ENCODE results near the gene MEGF8.

The MEGF8 gene

DNA sequence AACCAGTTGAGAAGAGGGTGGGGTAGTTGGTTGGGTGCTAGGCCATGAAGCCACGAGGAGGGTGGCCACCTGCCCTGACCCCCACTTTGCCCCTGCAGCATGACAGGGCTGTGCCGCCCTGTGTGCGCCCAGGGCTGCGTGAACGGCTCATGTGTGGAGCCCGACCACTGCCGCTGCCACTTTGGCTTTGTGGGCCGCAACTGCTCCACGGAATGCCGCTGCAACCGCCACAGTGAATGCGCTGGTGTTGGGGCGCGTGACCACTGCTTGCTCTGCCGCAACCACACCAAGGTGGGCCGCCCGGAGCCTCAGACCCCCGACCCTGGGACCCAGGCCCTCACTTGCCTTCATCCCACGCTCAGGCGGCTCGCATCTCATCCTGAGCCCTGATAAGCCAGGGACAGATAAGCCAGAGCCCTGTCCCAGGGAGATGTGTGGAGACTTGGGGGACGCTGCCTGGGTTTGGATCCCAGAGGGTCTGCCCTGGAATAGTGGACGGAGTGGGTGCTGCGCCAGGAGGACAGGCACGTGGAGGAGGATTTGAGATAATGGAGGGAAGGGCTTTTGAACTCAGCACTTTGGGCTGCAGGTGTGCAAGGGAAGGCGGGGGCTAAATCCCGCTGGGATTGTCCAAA is 44.1 kb downstream of the MEGF8 start:
- H3K4me3 ChIP-seq (replicated peaks; ENCODE audit: low read depth, low read length) = no peak overlapping the region
- TF ChIP-seq, protein P1, sequence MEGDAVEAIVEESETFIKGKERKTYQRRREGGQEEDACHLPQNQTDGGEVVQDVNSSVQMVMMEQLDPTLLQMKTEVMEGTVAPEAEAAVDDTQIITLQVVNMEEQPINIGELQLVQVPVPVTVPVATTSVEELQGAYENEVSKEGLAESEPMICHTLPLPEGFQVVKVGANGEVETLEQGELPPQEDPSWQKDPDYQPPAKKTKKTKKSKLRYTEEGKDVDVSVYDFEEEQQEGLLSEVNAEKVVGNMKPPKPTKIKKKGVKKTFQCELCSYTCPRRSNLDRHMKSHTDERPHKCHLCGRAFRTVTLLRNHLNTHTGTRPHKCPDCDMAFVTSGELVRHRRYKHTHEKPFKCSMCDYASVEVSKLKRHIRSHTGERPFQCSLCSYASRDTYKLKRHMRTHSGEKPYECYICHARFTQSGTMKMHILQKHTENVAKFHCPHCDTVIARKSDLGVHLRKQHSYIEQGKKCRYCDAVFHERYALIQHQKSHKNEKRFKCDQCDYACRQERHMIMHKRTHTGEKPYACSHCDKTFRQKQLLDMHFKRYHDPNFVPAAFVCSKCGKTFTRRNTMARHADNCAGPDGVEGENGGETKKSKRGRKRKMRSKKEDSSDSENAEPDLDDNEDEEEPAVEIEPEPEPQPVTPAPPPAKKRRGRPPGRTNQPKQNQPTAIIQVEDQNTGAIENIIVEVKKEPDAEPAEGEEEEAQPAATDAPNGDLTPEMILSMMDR (IDR thresholded peaks at IDR 0.05; ENCODE audit: low read depth, low read length, missing control alignments) = no peak
- DNase-seq (ENCODE audit: extremely low read depth, low read depth) = no peak

DNA sequence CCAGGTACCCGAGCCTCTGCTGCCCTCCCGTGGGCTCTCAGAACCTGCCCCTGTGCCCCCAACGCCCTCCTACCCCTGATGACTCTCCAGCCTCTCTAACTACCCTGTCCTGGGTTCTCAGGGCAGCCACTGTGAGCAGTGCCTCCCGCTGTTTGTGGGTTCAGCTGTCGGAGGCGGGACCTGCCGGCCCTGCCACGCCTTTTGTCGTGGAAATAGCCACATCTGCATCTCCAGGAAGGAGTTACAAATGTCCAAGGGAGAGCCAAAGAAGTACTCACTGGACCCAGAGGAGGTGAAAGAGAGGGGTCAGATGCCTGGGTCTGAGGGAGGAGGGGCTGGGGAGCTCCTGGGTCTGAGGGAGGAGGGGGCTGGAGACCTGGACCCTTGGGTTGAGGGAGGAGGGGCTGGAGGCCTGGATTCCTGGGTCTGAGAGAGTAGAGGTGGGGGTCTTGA is 44.7 kb downstream of the MEGF8 start:
- TF ChIP-seq, protein P1 (IDR thresholded peaks at IDR 0.05; ENCODE audit: low read depth, low read length, missing control alignments) = no peak
- no peak overlapping the region for H3K4me3 ChIP-seq (replicated peaks; ENCODE audit: low read depth, low read length)
- DNase-seq (ENCODE audit: extremely low read depth, low read depth) = no peak

DNA sequence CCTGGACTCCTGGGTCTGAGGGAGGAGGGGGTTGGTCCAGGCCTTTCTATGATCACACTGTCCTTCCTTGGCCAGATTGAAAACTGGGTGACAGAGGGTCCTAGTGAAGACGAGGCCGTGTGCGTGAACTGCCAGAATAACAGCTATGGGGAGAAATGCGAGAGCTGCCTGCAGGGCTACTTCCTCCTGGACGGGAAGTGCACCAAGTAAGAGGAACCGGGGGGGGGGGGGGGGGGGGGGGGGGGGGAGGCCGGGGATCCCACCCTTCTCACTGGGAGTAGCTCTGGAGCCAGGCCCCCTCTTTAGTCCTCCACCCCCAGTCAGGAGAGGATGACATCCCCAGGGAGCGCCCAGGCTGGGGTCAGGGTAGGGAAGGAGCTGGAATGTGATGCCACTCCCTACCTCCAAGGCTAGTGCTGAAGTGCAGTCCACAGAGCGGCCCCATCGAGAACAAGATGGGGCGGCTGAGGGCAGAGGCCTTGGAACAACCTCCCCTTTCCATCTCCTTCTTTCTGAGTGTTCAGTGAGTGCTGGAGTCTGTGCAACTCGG is 45.3 kb downstream of the MEGF8 start:
- H3K4me3 ChIP-seq (replicated peaks; ENCODE audit: low read depth, low read length) = no peak overlapping the region
- TF ChIP-seq, protein P1 (IDR thresholded peaks at IDR 0.05; ENCODE audit: low read depth, low read length, missing control alignments) = no peak
- peak; percentile 85 for DNase-seq (ENCODE audit: extremely low read depth, low read depth)

DNA sequence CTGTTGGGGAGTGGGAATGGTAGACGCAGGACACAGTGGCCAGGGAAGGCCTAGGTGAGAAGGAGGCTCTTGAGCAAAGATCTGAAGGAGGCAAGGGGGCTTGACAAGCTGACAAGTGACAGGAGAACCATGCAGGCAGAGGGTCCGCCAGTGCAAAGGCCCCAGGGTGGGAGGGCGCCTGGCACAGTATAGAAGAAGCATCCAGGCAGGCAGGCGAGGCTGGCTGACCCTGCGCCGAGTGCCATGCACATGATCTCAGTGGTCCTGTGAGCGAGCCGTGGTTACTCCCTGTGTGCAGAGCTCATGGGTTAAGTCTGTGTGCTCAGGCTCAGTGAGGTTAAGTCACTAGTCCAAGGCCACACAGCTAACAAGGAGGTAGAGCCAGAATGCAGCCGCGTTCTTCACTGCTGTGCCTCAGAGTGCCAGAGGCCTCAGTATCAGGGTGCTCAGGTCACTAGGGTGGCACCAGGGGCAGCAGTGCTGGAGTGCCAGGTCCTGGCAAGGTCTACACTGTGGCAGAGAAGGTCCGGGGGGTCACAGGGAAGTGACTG is 49.5 kb downstream of the MEGF8 start:
- DNase-seq (ENCODE audit: extremely low read depth, low read depth) = no peak
- H3K4me3 ChIP-seq (replicated peaks; ENCODE audit: low read depth, low read length) = no peak overlapping the region
- TF ChIP-seq, protein P1 (IDR thresholded peaks at IDR 0.05; ENCODE audit: low read depth, low read length, missing control alignments) = no peak

DNA sequence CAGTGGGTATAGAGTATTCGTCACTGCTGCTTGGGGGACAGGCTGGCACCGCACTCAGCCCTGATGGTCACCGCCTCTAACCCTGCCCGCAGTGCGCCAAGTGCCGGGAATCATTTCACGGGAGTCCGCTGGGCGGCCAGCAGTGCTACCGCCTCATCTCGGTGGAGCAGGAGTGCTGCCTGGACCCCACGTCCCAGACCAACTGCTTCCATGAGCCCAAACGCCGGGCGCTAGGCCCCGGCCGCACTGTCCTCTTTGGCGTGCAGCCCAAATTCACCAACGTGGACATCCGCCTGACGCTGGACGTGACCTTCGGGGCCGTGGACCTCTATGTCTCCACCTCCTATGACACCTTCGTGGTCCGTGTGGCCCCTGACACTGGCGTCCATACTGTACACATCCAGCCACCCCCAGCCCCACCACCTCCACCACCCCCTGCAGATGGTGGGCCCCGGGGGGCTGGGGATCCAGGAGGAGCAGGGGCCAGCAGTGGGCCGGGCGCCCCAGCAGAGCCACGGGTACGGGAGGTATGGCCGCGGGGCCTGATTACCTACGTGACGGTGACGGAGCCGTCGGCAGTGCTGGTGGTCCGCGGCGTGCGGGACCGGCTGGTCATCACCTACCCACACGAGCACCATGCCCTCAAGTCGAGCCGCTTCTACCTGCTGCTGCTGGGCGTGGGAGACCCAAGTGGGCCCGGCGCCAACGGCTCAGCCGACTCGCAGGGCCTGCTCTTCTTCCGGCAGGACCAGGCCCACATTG is 50.2 kb downstream of the MEGF8 start:
- TF ChIP-seq, protein P1 (IDR thresholded peaks at IDR 0.05; ENCODE audit: low read depth, low read length, missing control alignments) = no peak
- no peak overlapping the region for H3K4me3 ChIP-seq (replicated peaks; ENCODE audit: low read depth, low read length)
- DNase-seq (ENCODE audit: extremely low read depth, low read depth) = no peak

DNA sequence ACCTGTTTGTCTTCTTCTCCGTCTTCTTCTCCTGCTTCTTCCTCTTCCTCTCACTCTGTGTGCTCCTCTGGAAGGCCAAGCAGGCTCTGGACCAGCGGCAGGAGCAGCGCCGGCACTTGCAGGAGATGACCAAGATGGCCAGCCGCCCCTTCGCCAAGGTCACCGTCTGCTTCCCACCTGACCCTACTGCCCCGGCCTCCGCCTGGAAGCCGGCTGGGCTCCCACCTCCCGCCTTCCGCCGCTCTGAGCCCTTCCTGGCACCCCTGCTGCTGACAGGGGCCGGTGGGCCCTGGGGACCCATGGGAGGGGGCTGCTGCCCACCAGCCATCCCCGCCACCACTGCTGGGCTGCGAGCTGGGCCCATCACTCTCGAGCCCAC is 50.7 kb downstream of the MEGF8 start:
- TF ChIP-seq, protein P1 (IDR thresholded peaks at IDR 0.05; ENCODE audit: low read depth, low read length, missing control alignments) = no peak
- no peak for DNase-seq (ENCODE audit: extremely low read depth, low read depth)
- no peak overlapping the region for H3K4me3 ChIP-seq (replicated peaks; ENCODE audit: low read depth, low read length)

Data from HFF-Myc (cell line).